Measurements from ENCODE around the gene AGO3. TPM values are rescaled to one million over a fixed set of nuclear protein-coding genes. Genes with fewer than 3 reads are reported as not detected.

Gene AGO3
- total RNA-seq, 1 donor from 2014 or later: 32.7 TPM

- H3K4me1 Mint-ChIP-seq (ENCODE audit: low read depth, unreplicated experiment): peaks cover 8% of the 10 kb centered on the region
- no peak for DNase-seq
- H3K36me3 Mint-ChIP-seq (ENCODE audit: unreplicated experiment): no peaks in the 10 kb centered on the region
- no peak overlapping the region for H3K27ac Mint-ChIP-seq (ENCODE audit: unreplicated experiment)
- peaks cover 4% of the 10 kb centered on the region for H3K9me3 Mint-ChIP-seq (ENCODE audit: unreplicated experiment)
- peaks cover 13% of the 10 kb centered on the region for H3K27me3 Mint-ChIP-seq (ENCODE audit: unreplicated experiment)
- TF ChIP-seq CTCF (IDR thresholded peaks at IDR 0.05; ENCODE audit: partially characterized antibody, unreplicated experiment): no peak
- no peak overlapping the region for H3K4me3 Mint-ChIP-seq (ENCODE audit: unreplicated experiment)
These were observed 156.6 kb downstream of the AGO3 start for GRCh38 chr1:36087233-36088123.

- DNase-seq: no peak
- TF ChIP-seq CTCF (IDR thresholded peaks at IDR 0.05; ENCODE audit: partially characterized antibody, unreplicated experiment): no peak
- Mint-ChIP-seq H3K4me1 (ENCODE audit: low read depth, unreplicated experiment) (peaks cover 8% of the 10 kb centered on the region), H3K36me3 (ENCODE audit: unreplicated experiment) (no peaks in the 10 kb centered on the region), H3K27ac (ENCODE audit: unreplicated experiment) (no peak overlapping the region), H3K27me3 (ENCODE audit: unreplicated experiment) (peaks cover 13% of the 10 kb centered on the region), H3K4me3 (ENCODE audit: unreplicated experiment) (no peak overlapping the region), H3K9me3 (ENCODE audit: unreplicated experiment) (peaks cover 4% of the 10 kb centered on the region)
These were observed 157.3 kb downstream of the AGO3 start for GRCh38 chr1:36088265-36088576.

- Mint-ChIP-seq H3K27me3 (ENCODE audit: unreplicated experiment) (peaks cover 11% of the 10 kb centered on the region), H3K4me3 (ENCODE audit: unreplicated experiment) (peak within 1 kb of the TSS; percentile 92), H3K4me1 (ENCODE audit: low read depth, unreplicated experiment) (peaks cover 8% of the 10 kb centered on the region), H3K27ac (ENCODE audit: unreplicated experiment) (peak within 1 kb of the TSS; percentile 68), H3K9me3 (ENCODE audit: unreplicated experiment) (peaks cover 4% of the 10 kb centered on the region), H3K36me3 (ENCODE audit: unreplicated experiment) (no peaks in the 10 kb centered on the region)
- DNase-seq: peak; percentile 93
- TF ChIP-seq CTCF (IDR thresholded peaks at IDR 0.05; ENCODE audit: partially characterized antibody, unreplicated experiment): peak; percentile 97
These were observed 157.9 kb downstream of the AGO3 start, which contains the start of gene ADPRS for GRCh38 chr1:36088577-36089392. TSS of gene ADPRS (plus strand) at chr1:36088892. CDS start at chr1:36088905, 13 bp downstream.

GRCh38 chr1:36089393-36090121 is 158.7 kb downstream of the AGO3 start:
- peak overlapping the region; percentile 92 for H3K4me3 Mint-ChIP-seq (ENCODE audit: unreplicated experiment)
- H3K4me1 Mint-ChIP-seq (ENCODE audit: low read depth, unreplicated experiment): peaks cover 8% of the 10 kb centered on the region
- peaks cover 11% of the 10 kb centered on the region for H3K27me3 Mint-ChIP-seq (ENCODE audit: unreplicated experiment)
- TF ChIP-seq CTCF (IDR thresholded peaks at IDR 0.05; ENCODE audit: partially characterized antibody, unreplicated experiment): no peak
- peaks cover 4% of the 10 kb centered on the region for H3K9me3 Mint-ChIP-seq (ENCODE audit: unreplicated experiment)
- no peak for DNase-seq
- peak overlapping the region; percentile 68 for H3K27ac Mint-ChIP-seq (ENCODE audit: unreplicated experiment)
- H3K36me3 Mint-ChIP-seq (ENCODE audit: unreplicated experiment): no peaks in the 10 kb centered on the region
